D341Med (cell line): ENCODE measurements around the gene WWOX.

Experiments
- DNase-seq: peaks from one replicate; pipeline ENCODE4 v3.0.0; 2012; ENCODE audit warnings: low spot score

The WWOX gene

GRCh38 chr16:78105517-78105916 lies 6.1 kb downstream of the WWOX start:
- no peak for DNase-seq

GRCh38 chr16:78106686-78107085 lies 7.2 kb downstream of the WWOX start:
- DNase-seq, result no peak

GRCh38 chr16:78108451-78108850 lies 9.0 kb downstream of the WWOX start:
- peak; percentile 40 for DNase-seq

- no peak for DNase-seq
Observed at GRCh38 chr16:78113258-78113657, 13.8 kb downstream of the WWOX start.

- DNase-seq, result no peak
Observed at GRCh38 chr16:78115659-78116058, 16.2 kb downstream of the WWOX start.

GRCh38 chr16:78116946-78117345 lies 17.5 kb downstream of the WWOX start:
- no peak for DNase-seq

- DNase-seq, result no peak
Observed at GRCh38 chr16:78117391-78117790, 17.9 kb downstream of the WWOX start.

GRCh38 chr16:78118469-78119025 lies 19.1 kb downstream of the WWOX start:
- DNase-seq, result no peak

- peak; percentile 47 for DNase-seq
Observed at GRCh38 chr16:78122774-78123315, 23.4 kb downstream of the WWOX start.

GRCh38 chr16:78125112-78125844 lies 25.8 kb downstream of the WWOX start:
- no peak for DNase-seq

- DNase-seq, result no peak
Observed at GRCh38 chr16:78126662-78127061, 27.2 kb downstream of the WWOX start.

- DNase-seq, result no peak
Observed at GRCh38 chr16:78127130-78127529, 27.7 kb downstream of the WWOX start.

- no peak for DNase-seq
Observed at GRCh38 chr16:78128913-78129312, 29.5 kb downstream of the WWOX start.

- no peak for DNase-seq
Observed at GRCh38 chr16:78129349-78129748, 29.9 kb downstream of the WWOX start.

- DNase-seq, result no peak
Observed at GRCh38 chr16:78130083-78130608, 30.7 kb downstream of the WWOX start.

GRCh38 chr16:78130950-78131349 lies 31.5 kb downstream of the WWOX start:
- DNase-seq, result no peak

GRCh38 chr16:78133919-78134318 lies 34.5 kb downstream of the WWOX start:
- DNase-seq, result no peak

GRCh38 chr16:78134944-78135619 lies 35.6 kb downstream of the WWOX start:
- no peak for DNase-seq

- no peak for DNase-seq
Observed at GRCh38 chr16:78137179-78137578, 37.7 kb downstream of the WWOX start.

GRCh38 chr16:78137782-78138616 lies 38.5 kb downstream of the WWOX start:
- no peak for DNase-seq

- DNase-seq, result no peak
Observed at GRCh38 chr16:78140818-78141466, 41.5 kb downstream of the WWOX start.
